ENCODE data around the gene NUDT21. TPM values are rescaled to one million over a fixed set of nuclear protein-coding genes. Genes with fewer than 3 reads are reported as not detected.
A peak's percentile ranks its signal among the peaks of the same experiment; 100 is the strongest.

NUDT21 gene
- 165 and 166 TPM in 2 replicates for total RNA-seq (2012; rRNA removed)
- polyA plus RNA-seq (2012; rRNA removed), result 52.4 and 60.9 TPM in 2 replicates
- polyA plus RNA-seq (2012; cell fraction: cytosol; rRNA removed), result 42.7 and 48.8 TPM in 2 replicates
- 19.6 and 21.6 TPM in 2 replicates for polyA plus RNA-seq (2012; cell fraction: nucleus; rRNA removed; ENCODE audit: low replicate concordance)
- Bru-seq, nascent RNA, result percentile 80 among the genes with signal in this experiment
- percentile 95 among the genes with signal in this experiment for BruChase-seq, experiment 1, labeled RNA remaining after a 6-hour chase
- BruChase-seq, experiment 2, labeled RNA remaining after a 2-hour chase, result percentile 93 among the genes with signal in this experiment
- long read RNA-seq, full-length matches to known transcripts, result 112 of 121 reads
- long read RNA-seq, partial matches to known transcripts, result 4 of 121 reads
- long read RNA-seq, other reads (novel, unspliced or antisense), result 5 of 121 reads

- H4K20me1 ChIP-seq (ENCODE audit: insufficient read depth, low read length), result peaks cover 13% of the 10 kb centered on the region; the same call in 1 of the 2 replicates
- H3K79me1 ChIP-seq (ENCODE audit: low read depth in 1 of 2, low read length in 2 of 2), result peaks cover 17 to 47% of the 10 kb centered on the region in 2 experiments
- peak within 1 kb of the TSS; percentile 99 for H3K4me2 ChIP-seq (ENCODE audit: low read depth, low read length)
- peaks cover 2% of the 10 kb centered on the region; the same call in 1 of the 2 replicates for H3K4me1 ChIP-seq (ENCODE audit: control insufficient read depth, insufficient read depth, low read length)
- WGBS, 2 experiments (ENCODE audit: extremely low coverage in 2 of 2, insufficient read length in 1 of 2), result 0% methylated on average over 40 of the region's 56 CpGs; no CpG with 5 or more reads in 1 of the 2 experiments
- no peak within 1 kb of the TSS for H2BK120ac ChIP-seq (ENCODE audit: low read depth, low read length)
- H3K36me3 ChIP-seq (ENCODE audit: control insufficient read depth, insufficient read depth, low read length), result no peaks in the 10 kb centered on the region; the same call in 1 of the 2 replicates
- H3K9me1 ChIP-seq (ENCODE audit: insufficient read depth, low read length), result no peaks in the 10 kb centered on the region
- H2BK5ac ChIP-seq (ENCODE audit: low read depth, low read length, poor library complexity, severe bottlenecking), result peak within 1 kb of the TSS; percentile 57
- ChIA-PET POLR2A (ENCODE audit: unreplicated experiment) (no interaction called here), CTCF (interaction anchor here (1.0 kb wide), 2 partner anchors 19 to 149 kb away, joined by 3 read pairs; no protein-coding TSS in a partner anchor)
- no peak within 1 kb of the TSS for H2BK20ac ChIP-seq (ENCODE audit: low read depth, low read length)
- peak within 1 kb of the TSS; percentile 68 for H4K5ac ChIP-seq (ENCODE audit: low read depth, low read length)
- peak within 1 kb of the TSS; percentile 40 for H4K91ac ChIP-seq (ENCODE audit: insufficient read depth, low read depth, low read length)
- no peak within 1 kb of the TSS for H3K18ac ChIP-seq (ENCODE audit: low read depth, low read length)
- H2BK15ac ChIP-seq (ENCODE audit: low read depth, low read length), result no peak within 1 kb of the TSS
- peak within 1 kb of the TSS; percentile 59 for H3K56ac ChIP-seq (ENCODE audit: extremely low read depth, insufficient read depth, low read length)
- H2AK5ac ChIP-seq (ENCODE audit: low read depth, low read length), result peak within 1 kb of the TSS; percentile 5
- peak; percentile 98 for ATAC-seq (ENCODE audit: low read depth)
- H3K9ac ChIP-seq (ENCODE audit: low read depth, low read length), result peak within 1 kb of the TSS; percentile 85
- H3K27ac ChIP-seq (ENCODE audit: insufficient read depth, low read length), result peak within 1 kb of the TSS; percentile 83
- H3K4ac ChIP-seq (ENCODE audit: low read depth, low read length), result peak within 1 kb of the TSS; percentile 77
- peak within 1 kb of the TSS; percentile 47 for H3K14ac ChIP-seq (replicated peaks; ENCODE audit: low read depth, low read length)
- dilution Hi-C loops (cut with HindIII; ENCODE audit: low sequenced_read_pairs, unreplicated experiment), result no loop called here
- in situ Hi-C loops (cut with MboI; ENCODE audit: low sequenced_read_pairs), result no loop called here
- DNase-seq, result peak; percentile 98
- no peaks in the 10 kb centered on the region for H3K27me3 ChIP-seq (ENCODE audit: control insufficient read depth, insufficient read depth, low read length)
- H3K9me3 ChIP-seq (ENCODE audit: control insufficient read depth, insufficient read depth, low read length), result no peaks in the 10 kb centered on the region
- H2AK9ac ChIP-seq (replicated peaks; ENCODE audit: low read depth, low read length, poor library complexity), result peak within 1 kb of the TSS; percentile 89
- peak within 1 kb of the TSS; percentile 44 to 81; a peak in 3 of 4 replicates for H4K8ac ChIP-seq (ENCODE audit: low read depth in 2 of 2, low read length in 2 of 2)
- TSS peak; percentile 58 for BruUV-seq (replicated peaks)
- intact Hi-C loops (cut with micrococcal nuclease), result loop anchor here (5.0 kb wide), 1 partner anchor 251 kb away; no protein-coding TSS in a partner anchor
- peak within 1 kb of the TSS; percentile 75 for H3K23ac ChIP-seq (ENCODE audit: low read depth, low read length)
- peak within 1 kb of the TSS; percentile 91 for H2AFZ ChIP-seq (replicated peaks; ENCODE audit: low read length, poor library complexity)
- peak; percentile 77; the same call in 1 of the 2 replicates for TF ChIP-seq MXI1 (IDR thresholded peaks at IDR 0.05; ENCODE audit: borderline replicate concordance, low read depth, low read length)
- peak; percentile 56 for TF ChIP-seq CEBPB (IDR thresholded peaks at IDR 0.05; ENCODE audit: low read depth, low read length)
- 0 out of 2 replicates have a peak, but pooled peaks have one; percentile 13 for TF ChIP-seq FOS (IDR thresholded peaks at IDR 0.05; ENCODE audit: low read depth, low read length)
- TF ChIP-seq NFE2L2 (IDR thresholded peaks at IDR 0.05; ENCODE audit: low read depth, low read length), result no peak
- peak; percentile 81 for TF ChIP-seq POLR2A (IDR thresholded peaks at IDR 0.05; ENCODE audit: low read depth, low read length)
- H3K4me3 ChIP-seq (ENCODE audit: insufficient read depth, low read depth, low read length), result peak within 1 kb of the TSS; percentile 77
These were observed at the start of gene NUDT21, which contains the start of gene OGFOD1 for GRCh38 chr16:56450986-56451752. TSS of gene NUDT21 (minus strand) at chr16:56451332. CDS start at chr16:56451202, 130 bp downstream. TSS of gene OGFOD1 (plus strand) at chr16:56451554. CDS start at chr16:56451613, 59 bp downstream.

Data from IMR-90 (cell line).